ENCODE measurements around the gene REG4. TPM values are rescaled to one million over a fixed set of nuclear protein-coding genes. Genes with fewer than 3 reads are reported as not detected.
"Not testable (repeated sequence)": the region's sequence is repeated elsewhere in the genome, so short reads cannot be mapped to it uniquely, and the experiment has no call there.

REG4 gene
- total and polyA plus RNA-seq, 2 donors from 2014 or later: 0.34 TPM; not detected in 1

GRCh38 chr1:119853155-119853554 is 41.9 kb upstream of the REG4 start:
- FAIRE-seq: no peak
- DNase-seq: peak in 1 of 5 donors; percentile 68
- intact Hi-C loops (cut with DNase I): no loop called here
- Histone ChIP-seq H3K27ac (ENCODE audit: low read depth in 2 of 2, low read length in 2 of 2) (no peak overlapping the region), H3K9me3 (ENCODE audit: control insufficient read depth in 2 of 3, insufficient read depth in 1 of 3, low read length in 3 of 3) (no peaks in the 10 kb centered on the region), H3K4me1 (ENCODE audit: control insufficient read depth in 2 of 3, insufficient read depth in 2 of 3, low read depth in 1 of 3, low read length in 3 of 3) (no peaks in the 10 kb centered on the region), H3K36me3 (ENCODE audit: control insufficient read depth in 2 of 3, insufficient read depth in 3 of 3, low read length in 3 of 3) (no peaks in the 10 kb centered on the region), H3K4me3 (ENCODE audit: low read length in 3 of 3) (no peak overlapping the region), H3K27me3 (ENCODE audit: control insufficient read depth, insufficient read depth, low read length) (no peaks in the 10 kb centered on the region), H3K9ac (ENCODE audit: low read length in 3 of 3) (no peak overlapping the region)
- no peak for TF ChIP-seq CTCF (IDR thresholded peaks at IDR 0.05; ENCODE audit: borderline replicate concordance, extremely low read depth, insufficient read depth)

GRCh38 chr1:119844206-119844605 is 32.9 kb upstream of the REG4 start:
- H3K27me3 ChIP-seq (ENCODE audit: control insufficient read depth, insufficient read depth, low read length); FAIRE-seq; H3K4me1 ChIP-seq (ENCODE audit: control insufficient read depth in 2 of 3, insufficient read depth in 2 of 3, low read depth in 1 of 3, low read length in 3 of 3); DNase-seq; H3K9ac ChIP-seq (ENCODE audit: low read length in 3 of 3); H3K36me3 ChIP-seq (ENCODE audit: control insufficient read depth in 2 of 3, insufficient read depth in 3 of 3, low read length in 3 of 3); H3K27ac ChIP-seq (ENCODE audit: low read depth in 2 of 2, low read length in 2 of 2); H3K9me3 ChIP-seq (ENCODE audit: control insufficient read depth in 2 of 3, insufficient read depth in 1 of 3, low read length in 3 of 3); H3K4me3 ChIP-seq (ENCODE audit: low read length in 3 of 3); intact Hi-C loops (cut with DNase I): not testable (repeated sequence)

- TF ChIP-seq CTCF (IDR thresholded peaks at IDR 0.05; ENCODE audit: borderline replicate concordance, extremely low read depth, insufficient read depth): no peak
- Histone ChIP-seq H3K9ac (ENCODE audit: low read length in 3 of 3) (no peak overlapping the region), H3K27ac (ENCODE audit: low read depth in 2 of 2, low read length in 2 of 2) (no peak overlapping the region), H3K9me3 (ENCODE audit: control insufficient read depth in 2 of 3, insufficient read depth in 1 of 3, low read length in 3 of 3) (no peaks in the 10 kb centered on the region), H3K36me3 (ENCODE audit: control insufficient read depth in 2 of 3, insufficient read depth in 3 of 3, low read length in 3 of 3) (no peaks in the 10 kb centered on the region), H3K4me1 (ENCODE audit: control insufficient read depth in 2 of 3, insufficient read depth in 2 of 3, low read depth in 1 of 3, low read length in 3 of 3) (no peaks in the 10 kb centered on the region), H3K27me3 (ENCODE audit: control insufficient read depth, insufficient read depth, low read length) (no peaks in the 10 kb centered on the region), H3K4me3 (ENCODE audit: low read length in 3 of 3) (no peak overlapping the region)
- DNase-seq: no peak
- intact Hi-C loops (cut with DNase I): no loop called here
- no peak for FAIRE-seq
These were observed 30.0 kb upstream of the REG4 start for GRCh38 chr1:119841306-119841705.

- Histone ChIP-seq H3K4me3 (ENCODE audit: low read length in 3 of 3) (no peak overlapping the region), H3K36me3 (ENCODE audit: control insufficient read depth in 2 of 3, insufficient read depth in 3 of 3, low read length in 3 of 3) (no peaks in the 10 kb centered on the region), H3K27me3 (ENCODE audit: control insufficient read depth, insufficient read depth, low read length) (no peaks in the 10 kb centered on the region), H3K9me3 (ENCODE audit: control insufficient read depth in 2 of 3, insufficient read depth in 1 of 3, low read length in 3 of 3) (no peaks in the 10 kb centered on the region), H3K27ac (ENCODE audit: low read depth in 2 of 2, low read length in 2 of 2) (no peak overlapping the region), H3K4me1 (ENCODE audit: control insufficient read depth in 2 of 3, insufficient read depth in 2 of 3, low read depth in 1 of 3, low read length in 3 of 3) (no peaks in the 10 kb centered on the region), H3K9ac (ENCODE audit: low read length in 3 of 3) (no peak overlapping the region)
- no peak for TF ChIP-seq CTCF (IDR thresholded peaks at IDR 0.05; ENCODE audit: borderline replicate concordance, extremely low read depth, insufficient read depth)
- DNase-seq: no peak
- intact Hi-C loops (cut with DNase I): no loop called here
- no peak for FAIRE-seq
These were observed 29.5 kb upstream of the REG4 start for GRCh38 chr1:119840745-119841144.

Data from kidney (tissue), 14 donors.